WI38 (cell line): ENCODE measurements around the gene LMAN2.
A peak's percentile ranks its signal among the peaks of the same experiment; 100 is the strongest.

Experiments
- H3K4me3 ChIP-seq: 2 replicates; pipeline ENCODE4 v1.5.1; 2011; ENCODE audit warnings: low read depth, mild to moderate bottlenecking, control low read depth, low read length
- CTCF ChIP-seq: IDR thresholded peaks from 2 replicates; pipeline ENCODE4 v1.5.1; 2012; ENCODE audit warnings: low read depth, mild to moderate bottlenecking, control low read depth, low read length

LMAN2 gene

GRCh38 chr5:177393206-177393765 is 41.8 kb upstream of the LMAN2 start:
- TF ChIP-seq CTCF: no peak
- no peak overlapping the region for H3K4me3 ChIP-seq

- TF ChIP-seq CTCF: no peak
Measured at GRCh38 chr5:177392765-177393164, 41.3 kb upstream of the LMAN2 start.

GRCh38 chr5:177390363-177391300 is 39.2 kb upstream of the LMAN2 start:
- peak; percentile 96 for TF ChIP-seq CTCF
- no peak overlapping the region for H3K4me3 ChIP-seq

More at GRCh38 chr5:177392765-177393164, 41.3 kb upstream of the LMAN2 start:
- no peak overlapping the region for H3K4me3 ChIP-seq

GRCh38 chr5:177389241-177390169 is 38.0 kb upstream of the LMAN2 start:
- peak overlapping the region; percentile 8; the same call in 1 of the 2 replicates for H3K4me3 ChIP-seq
- no peak for TF ChIP-seq CTCF

- no peak for TF ChIP-seq CTCF
- H3K4me3 ChIP-seq: no peak overlapping the region
Measured at GRCh38 chr5:177388521-177389052, 37.1 kb upstream of the LMAN2 start.

GRCh38 chr5:177387405-177387804 is 35.9 kb upstream of the LMAN2 start:
- no peak for TF ChIP-seq CTCF
- H3K4me3 ChIP-seq: no peak overlapping the region
